ENCODE measurements around the gene S100P. TPM values are rescaled to one million over a fixed set of nuclear protein-coding genes. Genes with fewer than 3 reads are reported as not detected.
"Not testable (repeated sequence)": the region's sequence is repeated elsewhere in the genome, so short reads cannot be mapped to it uniquely, and the experiment has no call there.

The S100P gene
- total RNA-seq, 2 experiments from 2014 or later, result not detected

GRCh38 chr4:6647169-6647568, 46.5 kb upstream of the S100P start:
- Histone ChIP-seq H3K27ac (ENCODE audit: low read depth, low read length, poor library complexity, severe bottlenecking) (no peak overlapping the region), H3K9me3 (ENCODE audit: low read length) (no peaks in the 10 kb centered on the region), H4K20me1 (ENCODE audit: insufficient read depth, low read length) (peaks cover 7% of the 10 kb centered on the region; the same call in 1 of the 2 replicates), H3K36me3 (ENCODE audit: insufficient read depth, low read length) (peaks cover 19% of the 10 kb centered on the region), H3K4me2 (ENCODE audit: low read length) (no peak overlapping the region), H2AFZ (ENCODE audit: low read length) (0 out of 2 replicates have a peak overlapping the region, but pooled peaks have one; percentile 21), H3K4me3 (ENCODE audit: low read depth, low read length, poor library complexity, severe bottlenecking) (no peak overlapping the region), H3K9me2 (ENCODE audit: insufficient read depth, low read length) (no peaks in the 10 kb centered on the region), H3K4me1 (ENCODE audit: insufficient read depth, low read length, poor library complexity, severe bottlenecking) (peaks cover 19% of the 10 kb centered on the region), H3K79me2 (ENCODE audit: insufficient read depth, low read depth, low read length) (peaks cover 12% of the 10 kb centered on the region)
- intact Hi-C loops (cut with micrococcal nuclease; ENCODE audit: unreplicated experiment), result loop anchor here (10.0 kb wide), 1 partner anchor 338 kb away; no protein-coding TSS in a partner anchor
- no peak for DNase-seq (ENCODE audit: low spot score)
- CTCF ChIA-PET (ENCODE audit: unreplicated experiment), result no interaction called here
- BruUV-seq (replicated peaks), result no TSS peak
- TF ChIP-seq EZH2phosphoT487 (IDR thresholded peaks at IDR 0.05; ENCODE audit: borderline replicate concordance, low read depth, low read length) (no peak), CTCF (conservative IDR thresholded peaks at IDR 0.05; ENCODE audit: low read length) (no peak)
- POLR2A ChIA-PET, result interaction anchor here (1.7 kb wide), 1 partner anchor 26 kb away, joined by 6 read pairs; a partner anchor contains a TSS

GRCh38 chr4:6647582-6648230, 46.0 kb upstream of the S100P start:
- no peaks in the 10 kb centered on the region for H3K9me3 ChIP-seq (ENCODE audit: low read length)
- no peak overlapping the region for H3K4me3 ChIP-seq (ENCODE audit: low read depth, low read length, poor library complexity, severe bottlenecking)
- no peak for DNase-seq (ENCODE audit: low spot score)
- peaks cover 14% of the 10 kb centered on the region for H3K4me1 ChIP-seq (ENCODE audit: insufficient read depth, low read length, poor library complexity, severe bottlenecking)
- H2AFZ ChIP-seq (ENCODE audit: low read length), result 0 out of 2 replicates have a peak overlapping the region, but pooled peaks have one; percentile 21
- peaks cover 2% of the 10 kb centered on the region; the same call in 1 of the 2 replicates for H4K20me1 ChIP-seq (ENCODE audit: insufficient read depth, low read length)
- H3K36me3 ChIP-seq (ENCODE audit: insufficient read depth, low read length), result peaks cover 14% of the 10 kb centered on the region
- no peak overlapping the region for H3K4me2 ChIP-seq (ENCODE audit: low read length)
- POLR2A ChIA-PET, result interaction anchor here (1.7 kb wide), 1 partner anchor 25 kb away, joined by 6 read pairs; a partner anchor contains a TSS
- no TSS peak for BruUV-seq (replicated peaks)
- CTCF ChIA-PET (ENCODE audit: unreplicated experiment), result no interaction called here
- H3K79me2 ChIP-seq (ENCODE audit: insufficient read depth, low read depth, low read length), result peaks cover 6% of the 10 kb centered on the region
- no peaks in the 10 kb centered on the region for H3K9me2 ChIP-seq (ENCODE audit: insufficient read depth, low read length)
- H3K27ac ChIP-seq (ENCODE audit: low read depth, low read length, poor library complexity, severe bottlenecking), result no peak overlapping the region
- TF ChIP-seq CTCF (conservative IDR thresholded peaks at IDR 0.05; ENCODE audit: low read length) (no peak), EZH2phosphoT487 (IDR thresholded peaks at IDR 0.05; ENCODE audit: borderline replicate concordance, low read depth, low read length) (no peak)
- intact Hi-C loops (cut with micrococcal nuclease; ENCODE audit: unreplicated experiment), result loop anchor here (10.0 kb wide), 1 partner anchor 337 kb away; no protein-coding TSS in a partner anchor

GRCh38 chr4:6649216-6649615, 44.5 kb upstream of the S100P start:
- DNase-seq (ENCODE audit: low spot score), result no peak
- Histone ChIP-seq H3K9me3 (ENCODE audit: low read length) (no peaks in the 10 kb centered on the region), H3K79me2 (ENCODE audit: insufficient read depth, low read depth, low read length) (no peaks in the 10 kb centered on the region), H3K4me1 (ENCODE audit: insufficient read depth, low read length, poor library complexity, severe bottlenecking) (peaks cover 8% of the 10 kb centered on the region), H4K20me1 (ENCODE audit: insufficient read depth, low read length) (no peaks in the 10 kb centered on the region), H3K4me3 (ENCODE audit: low read depth, low read length, poor library complexity, severe bottlenecking) (no peak overlapping the region), H3K27ac (ENCODE audit: low read depth, low read length, poor library complexity, severe bottlenecking) (no peak overlapping the region), H3K9me2 (ENCODE audit: insufficient read depth, low read length) (no peaks in the 10 kb centered on the region), H2AFZ (ENCODE audit: low read length) (no peak overlapping the region), H3K4me2 (ENCODE audit: low read length) (no peak overlapping the region), H3K36me3 (ENCODE audit: insufficient read depth, low read length) (no peaks in the 10 kb centered on the region)
- TF ChIP-seq CTCF (conservative IDR thresholded peaks at IDR 0.05; ENCODE audit: low read length), result no peak
- no peak for TF ChIP-seq EZH2phosphoT487 (IDR thresholded peaks at IDR 0.05; ENCODE audit: borderline replicate concordance, low read depth, low read length)
- ChIA-PET CTCF (ENCODE audit: unreplicated experiment) (no interaction called here), POLR2A (interaction anchor here (1.2 kb wide), 1 partner anchor 12 kb away, joined by 3 read pairs; no protein-coding TSS in a partner anchor)
- intact Hi-C loops (cut with micrococcal nuclease; ENCODE audit: unreplicated experiment), result loop anchor here (10.0 kb wide), 1 partner anchor 336 kb away; no protein-coding TSS in a partner anchor
- BruUV-seq (replicated peaks), result no TSS peak

- intact Hi-C loops (cut with micrococcal nuclease; ENCODE audit: unreplicated experiment); H3K79me2 ChIP-seq (ENCODE audit: insufficient read depth, low read depth, low read length); H3K27ac ChIP-seq (ENCODE audit: low read depth, low read length, poor library complexity, severe bottlenecking); H3K36me3 ChIP-seq (ENCODE audit: insufficient read depth, low read length); H3K9me3 ChIP-seq (ENCODE audit: low read length); H4K20me1 ChIP-seq (ENCODE audit: insufficient read depth, low read length); CTCF ChIA-PET (ENCODE audit: unreplicated experiment); BruUV-seq (replicated peaks); H3K4me2 ChIP-seq (ENCODE audit: low read length); H3K4me3 ChIP-seq (ENCODE audit: low read depth, low read length, poor library complexity, severe bottlenecking); DNase-seq (ENCODE audit: low spot score); H2AFZ ChIP-seq (ENCODE audit: low read length); H3K9me2 ChIP-seq (ENCODE audit: insufficient read depth, low read length); H3K4me1 ChIP-seq (ENCODE audit: insufficient read depth, low read length, poor library complexity, severe bottlenecking): not testable (repeated sequence)
- POLR2A ChIA-PET, result interaction anchor here (0.6 to 1.1 kb wide), 4 partner anchors 11 to 64 kb away, joined by 3 read pairs; no protein-coding TSS in a partner anchor
Observed at GRCh38 chr4:6654211-6654610, 39.5 kb upstream of the S100P start.

Measured in OCI-LY7 (cell line).